GM19328 (cell line): Measurements from ENCODE around the gene PEG3.
"Not testable (repeated sequence)": the region's sequence is repeated elsewhere in the genome, so short reads cannot be mapped to it uniquely, and the experiment has no call there.

Experiments
- ATAC-seq: cut with Tn5 transposase; IDR thresholded peaks from one replicate; pipeline ENCODE4 v1.9.1; 2021; ENCODE audit warnings: mild to moderate bottlenecking, moderate library complexity; ENCODE audit not compliant: unreplicated experiment

PEG3 gene

DNA sequence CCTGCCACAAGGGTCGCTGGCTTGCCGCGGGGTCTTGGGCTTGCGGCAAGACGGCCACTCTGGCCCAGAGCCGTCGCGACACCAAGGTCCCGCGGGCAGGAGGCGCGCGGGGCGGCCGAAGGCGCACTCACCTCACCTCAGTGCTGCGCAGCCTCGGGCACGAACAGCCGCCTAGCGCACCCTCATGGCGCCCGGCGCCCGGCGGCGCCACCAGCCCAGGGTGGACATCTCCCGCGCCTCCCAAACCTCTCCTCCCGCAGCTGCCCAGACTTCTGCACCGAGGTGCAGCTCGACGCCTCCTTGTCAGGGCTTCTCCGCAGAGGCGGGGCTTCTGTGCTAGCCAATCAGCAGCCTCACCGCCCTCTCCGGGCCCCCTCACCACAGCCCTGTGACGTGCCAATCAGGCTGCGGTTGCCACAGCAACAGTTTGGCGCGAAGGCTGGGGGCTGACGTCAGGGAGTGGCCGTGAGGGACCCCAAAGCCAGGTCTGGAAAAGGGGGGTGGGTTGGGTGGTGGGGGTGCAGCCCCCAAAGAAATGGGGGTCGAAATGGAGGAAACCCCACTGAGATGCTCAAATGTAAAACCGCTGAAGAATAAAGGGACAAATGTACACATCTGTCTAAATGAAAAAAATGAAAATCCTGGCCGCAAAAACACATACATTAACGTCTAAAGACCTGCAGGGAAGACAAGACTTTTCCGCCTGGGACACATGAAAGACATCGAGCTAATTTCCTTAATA lies at the start of gene PEG3, which contains the start of gene ZIM2:
PEG3 (minus strand) TSS at position 276 of the 742 bp plus-strand sequence. CDS start 16,071 bp downstream, outside the sequence.
ZIM2 (minus strand) TSS at position 276 of the 742 bp plus-strand sequence. CDS start 16,449 bp downstream, outside the sequence.
- no peak for ATAC-seq

DNA sequence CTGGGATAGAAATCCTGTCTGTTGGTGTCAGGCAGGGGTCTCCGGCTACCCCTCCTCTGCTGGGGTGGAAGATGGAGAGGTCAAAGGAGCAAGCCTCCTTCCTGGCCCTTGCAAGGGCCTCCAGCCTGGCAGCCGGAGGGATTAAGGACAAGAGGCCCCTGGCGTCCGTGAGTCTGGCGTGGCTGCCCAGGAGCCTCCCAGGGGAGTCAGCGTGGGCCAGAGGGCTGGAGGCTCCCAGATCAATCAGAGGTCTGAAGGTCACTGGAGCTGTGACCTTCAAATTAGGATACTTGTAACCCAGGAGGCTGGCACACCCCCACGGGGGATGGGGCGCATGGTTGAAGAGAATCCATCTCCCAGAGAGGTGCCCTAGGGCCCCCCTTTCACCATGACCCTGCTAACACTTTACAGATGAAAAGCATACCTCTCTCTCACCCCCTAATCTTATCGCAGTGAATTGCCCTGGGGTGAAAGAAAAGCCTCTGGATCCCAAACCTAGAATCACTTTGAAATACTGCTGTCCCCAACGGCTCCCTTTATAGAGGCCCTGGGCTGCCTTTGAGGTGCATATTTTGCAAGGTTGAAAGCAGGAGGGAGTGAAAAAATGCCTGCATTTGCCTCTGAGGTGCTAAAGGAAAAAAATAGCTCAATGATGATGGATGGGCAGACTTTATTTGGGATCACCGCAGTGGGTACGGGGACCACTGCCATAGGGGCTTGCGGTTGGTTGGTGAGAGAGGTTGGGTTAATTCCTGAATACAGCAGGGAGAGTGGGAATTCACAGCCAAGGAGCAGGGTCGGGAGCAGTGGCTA lies 44.9 kb upstream of the PEG3 start:
- ATAC-seq: no peak

DNA sequence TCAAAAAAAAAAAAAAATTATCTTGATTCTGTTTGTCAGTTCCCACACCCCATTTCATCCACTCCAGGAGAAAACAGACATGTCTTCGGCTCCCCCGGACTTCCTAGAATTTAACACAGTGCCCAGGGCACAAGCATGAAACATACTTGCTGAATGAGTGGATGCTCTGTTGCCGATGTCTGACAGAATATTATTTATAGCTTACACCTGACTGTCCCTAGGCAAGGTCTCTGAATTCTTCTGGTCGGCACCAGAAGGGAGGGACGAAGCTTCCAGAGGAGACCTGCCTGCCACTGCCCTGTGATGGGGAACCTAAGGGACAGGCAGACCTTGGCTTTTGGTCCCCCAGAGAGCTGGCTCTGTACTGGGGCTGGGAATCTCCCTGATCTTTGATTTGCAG lies 43.9 kb upstream of the PEG3 start:
- no peak for ATAC-seq

DNA sequence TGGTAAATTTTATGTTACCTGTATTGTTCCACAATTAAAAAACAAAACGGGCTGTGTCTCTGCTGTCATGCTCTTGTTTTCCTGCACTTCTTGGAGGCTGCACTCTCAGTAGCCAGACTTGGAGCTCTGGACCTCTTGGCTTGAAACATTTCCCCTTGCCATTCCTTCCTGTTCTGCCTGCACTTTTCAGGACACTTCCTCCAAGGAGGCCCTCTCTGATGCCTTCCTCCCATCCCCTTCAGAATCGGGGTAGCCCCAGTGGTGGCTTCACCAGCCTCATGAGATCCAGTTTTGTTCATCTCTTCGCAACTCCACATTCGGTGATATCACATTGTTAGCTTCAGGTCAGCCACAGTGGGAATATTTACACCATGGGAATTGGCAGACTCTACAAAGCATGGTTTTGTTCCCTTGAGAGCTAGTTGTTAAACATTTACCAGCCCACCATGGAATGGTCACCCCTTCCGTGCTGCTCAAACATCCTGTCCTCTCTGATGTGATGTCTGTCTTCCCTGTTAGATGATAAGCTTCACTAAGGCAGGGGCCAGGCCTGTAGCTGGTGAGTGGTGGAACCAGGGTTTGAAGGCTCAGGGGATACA lies 40.2 kb upstream of the PEG3 start:
- ATAC-seq: no peak

DNA sequence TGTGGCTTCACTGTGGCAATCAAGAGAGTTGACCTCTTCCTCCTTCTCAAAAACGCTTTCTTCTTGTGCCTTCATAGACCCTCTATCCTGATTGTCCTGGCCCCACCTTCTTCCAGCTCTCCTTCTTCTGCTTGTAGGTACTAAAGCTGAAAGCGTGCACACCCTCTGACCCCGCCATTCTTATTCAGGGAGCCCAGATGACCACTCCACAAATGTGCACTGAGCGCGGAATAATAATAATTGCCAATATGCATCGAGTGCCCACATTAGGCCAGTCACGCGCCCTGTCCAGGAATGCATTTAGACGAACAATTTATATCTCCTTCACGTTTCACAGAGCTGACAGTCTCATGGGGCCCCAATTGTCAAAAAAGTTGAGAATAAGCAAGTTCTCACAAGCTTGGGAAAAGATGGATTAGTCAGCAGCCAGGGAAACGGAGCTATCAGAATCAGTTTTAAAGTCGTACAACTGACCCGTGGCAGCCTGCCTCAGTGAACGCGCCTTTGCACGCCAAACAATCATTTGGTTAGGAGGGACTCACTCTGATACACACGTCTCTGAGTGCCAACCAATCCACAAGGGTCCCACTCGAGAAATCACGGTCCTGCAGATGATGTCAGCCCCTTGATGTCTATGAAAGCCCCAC lies 36.7 kb upstream of the PEG3 start:
- ATAC-seq: no peak

DNA sequence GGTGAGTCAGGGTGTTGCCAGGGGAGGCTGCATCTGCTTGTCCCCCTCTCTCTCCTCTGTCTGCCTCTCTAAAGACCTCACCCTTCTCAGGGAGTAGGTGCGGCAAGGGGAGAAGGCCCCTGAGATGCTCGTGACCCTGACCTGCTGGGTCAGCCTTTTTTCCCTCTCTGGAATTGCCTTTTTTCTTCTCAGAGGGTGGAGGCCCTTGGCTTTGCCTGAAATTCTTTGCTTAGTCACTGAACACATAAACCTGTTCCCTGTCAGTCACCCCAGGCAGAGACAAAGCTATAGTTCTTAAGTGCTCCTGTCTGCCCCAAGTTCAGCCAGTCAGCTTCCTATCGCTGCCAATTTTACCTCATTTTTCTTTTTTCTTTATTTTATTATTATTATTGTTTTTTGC lies 35.2 kb upstream of the PEG3 start:
- no peak for ATAC-seq

DNA sequence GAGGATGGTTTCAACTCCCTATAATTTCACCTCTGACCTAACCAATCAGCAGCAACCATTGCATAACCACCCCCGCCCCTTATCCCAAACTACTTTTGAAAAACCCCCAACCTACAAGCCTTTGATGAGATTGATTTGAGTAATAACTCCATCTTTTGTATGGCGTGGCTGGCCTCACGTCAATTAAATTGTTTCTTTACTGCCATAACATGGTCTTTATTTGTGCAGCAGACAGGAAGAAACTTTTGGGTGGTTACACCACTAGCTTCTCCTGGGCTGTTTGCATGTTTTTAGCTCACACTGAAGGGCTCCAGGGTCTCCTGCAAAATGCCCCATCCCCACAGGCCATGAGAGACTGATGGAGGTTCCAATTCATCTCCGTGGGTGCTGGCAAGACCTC lies 34.0 kb upstream of the PEG3 start:
- no peak for ATAC-seq

DNA sequence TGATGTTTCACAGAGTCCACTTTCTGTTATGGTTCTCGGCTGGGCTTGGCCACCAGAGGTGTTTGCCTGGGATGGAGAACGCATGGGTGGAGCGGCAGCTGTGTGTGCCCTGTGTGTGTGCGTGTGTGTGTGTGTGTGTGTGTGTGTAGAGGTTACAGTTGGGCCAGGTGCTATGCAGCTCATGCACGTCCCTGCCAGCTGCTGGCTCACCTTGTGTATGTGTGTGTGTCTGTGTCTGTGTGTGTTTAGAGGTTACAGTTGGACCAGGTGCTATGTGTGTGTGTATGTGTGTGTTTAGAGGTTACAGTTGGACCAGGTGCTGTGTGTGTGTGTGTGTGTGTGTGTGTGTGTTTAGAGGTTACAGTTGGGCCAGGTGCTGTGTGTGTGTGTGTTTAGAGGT lies 33.0 kb upstream of the PEG3 start:
- no peak for ATAC-seq

DNA sequence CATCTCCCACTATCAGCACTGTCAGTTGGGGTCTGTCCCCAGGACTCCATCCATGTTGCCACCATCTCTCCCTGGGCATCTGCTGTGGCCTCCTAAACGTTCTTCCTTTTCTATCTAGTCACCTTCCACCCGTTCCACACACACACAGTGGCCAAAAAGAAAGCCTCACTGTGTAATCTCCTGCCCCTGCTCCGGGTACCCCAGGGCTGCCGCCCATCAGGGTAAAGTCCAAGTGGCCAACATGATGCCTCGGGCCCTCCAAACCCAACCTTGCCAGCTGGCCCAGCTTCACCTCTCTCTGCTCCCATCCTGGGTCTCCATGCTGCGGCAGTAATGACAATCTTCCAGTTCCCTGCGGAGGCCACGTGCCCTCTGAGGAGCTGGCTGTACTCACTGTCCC lies 29.4 kb upstream of the PEG3 start:
- ATAC-seq: no peak

DNA sequence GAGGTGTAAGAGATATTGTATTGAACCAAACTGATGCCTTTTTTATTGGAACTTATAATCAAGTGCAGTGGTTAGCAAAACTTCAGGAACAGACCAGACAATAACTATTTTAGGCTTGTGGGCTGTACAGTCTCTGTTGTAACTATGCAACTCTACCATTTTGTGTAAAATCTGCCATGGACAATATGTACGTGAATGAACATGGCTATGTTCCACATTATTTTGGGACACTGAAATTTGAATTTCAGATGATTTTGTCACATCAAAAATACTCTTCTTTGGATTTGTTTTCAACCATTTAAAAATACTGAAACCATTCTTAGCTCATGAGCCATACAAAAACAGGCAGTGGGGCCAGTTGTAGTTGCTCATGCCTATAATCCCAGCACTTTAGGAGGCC lies 27.9 kb upstream of the PEG3 start:
- ATAC-seq: no peak

DNA sequence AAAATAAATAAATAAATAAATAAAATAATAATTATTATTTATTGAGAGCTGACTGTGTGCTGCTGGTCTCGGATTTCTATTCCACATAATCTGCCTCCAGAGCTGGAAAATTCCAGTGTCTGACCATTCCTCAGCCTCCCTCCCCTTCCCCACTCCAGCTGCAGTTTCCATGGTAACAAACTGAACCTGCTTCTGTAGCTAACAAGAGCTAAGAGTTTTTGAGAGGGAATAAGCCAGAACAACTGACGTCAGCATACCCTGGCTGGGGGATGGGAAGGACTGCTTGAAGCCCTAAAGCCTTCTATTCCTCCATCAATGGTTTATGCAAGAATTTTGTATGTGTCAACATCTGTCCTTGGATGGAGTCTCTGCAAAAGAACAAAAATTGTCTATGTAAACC lies 26.0 kb upstream of the PEG3 start:
- ATAC-seq: no peak

DNA sequence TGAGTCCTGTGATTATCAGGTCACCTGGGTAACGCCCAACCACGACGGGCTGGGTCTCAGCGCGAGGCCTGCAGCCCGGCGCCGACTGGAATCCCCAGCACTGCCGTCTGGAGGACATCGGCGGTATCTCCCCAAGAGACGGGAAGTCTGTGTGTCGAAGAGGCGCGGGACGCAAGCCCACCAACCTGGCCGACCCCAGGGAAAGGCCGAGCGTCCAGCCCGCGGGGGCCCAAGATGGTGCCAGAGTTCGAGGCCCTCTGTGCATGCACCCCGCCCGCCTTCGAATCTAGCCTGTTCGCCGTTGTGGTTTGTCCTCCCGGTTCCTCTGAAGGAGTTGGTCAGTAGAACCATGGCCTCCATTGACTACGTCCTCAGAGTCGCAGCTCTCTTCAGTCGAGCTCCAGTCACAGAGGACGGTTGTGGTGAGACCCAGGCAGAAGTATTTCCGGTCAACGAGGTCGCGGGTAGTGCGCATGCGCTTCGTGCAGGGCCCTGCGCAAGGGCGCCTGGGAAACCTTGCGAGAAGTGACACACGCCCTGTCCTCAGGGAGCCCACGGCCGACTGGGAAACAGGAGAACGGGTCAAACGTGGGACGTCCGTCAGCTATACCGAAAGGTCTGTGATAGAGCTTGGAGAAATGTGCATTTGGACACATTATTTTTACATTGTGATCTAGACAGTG lies 24.1 kb upstream of the PEG3 start:
- ATAC-seq: no peak

DNA sequence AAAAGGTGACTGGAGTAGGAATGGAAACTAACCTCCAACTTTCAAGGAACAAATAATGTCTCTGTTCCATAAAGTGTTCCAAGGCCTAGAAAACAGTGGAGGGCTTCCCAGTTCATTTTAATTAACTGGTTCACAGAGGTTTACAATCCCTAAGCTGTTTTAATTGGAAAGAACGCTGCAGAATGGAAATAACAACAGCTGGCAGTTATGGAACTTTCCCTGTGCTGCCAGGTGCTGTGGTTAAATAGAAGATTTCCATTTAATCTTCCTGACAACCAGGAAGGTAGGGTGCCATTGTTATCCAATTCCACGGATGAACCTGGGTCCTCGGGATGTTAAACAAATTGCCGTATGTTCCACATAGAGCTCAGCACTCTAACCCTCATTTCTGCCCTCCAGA lies 22.2 kb upstream of the PEG3 start:
- ATAC-seq: no peak

DNA sequence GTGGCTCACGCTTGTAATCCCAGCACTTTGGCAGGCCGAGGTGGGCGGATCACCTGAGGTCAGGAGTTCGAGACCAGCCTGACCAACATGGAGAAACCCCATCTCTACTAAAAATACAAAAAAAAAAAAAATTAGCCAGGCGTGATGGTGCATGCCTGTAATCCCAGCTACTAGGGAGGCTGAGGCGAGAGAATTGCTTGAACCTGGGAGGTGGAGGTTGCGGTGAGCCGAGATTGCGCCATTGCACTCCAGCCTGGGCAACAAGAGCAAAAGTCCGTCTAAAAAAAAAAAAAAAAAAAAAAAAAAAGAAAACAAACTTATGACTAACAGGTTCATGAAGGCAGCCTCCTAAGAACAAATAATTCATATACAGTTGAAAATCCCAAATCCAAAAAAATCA lies 19.9 kb upstream of the PEG3 start:
- ATAC-seq: not testable (repeated sequence)

DNA sequence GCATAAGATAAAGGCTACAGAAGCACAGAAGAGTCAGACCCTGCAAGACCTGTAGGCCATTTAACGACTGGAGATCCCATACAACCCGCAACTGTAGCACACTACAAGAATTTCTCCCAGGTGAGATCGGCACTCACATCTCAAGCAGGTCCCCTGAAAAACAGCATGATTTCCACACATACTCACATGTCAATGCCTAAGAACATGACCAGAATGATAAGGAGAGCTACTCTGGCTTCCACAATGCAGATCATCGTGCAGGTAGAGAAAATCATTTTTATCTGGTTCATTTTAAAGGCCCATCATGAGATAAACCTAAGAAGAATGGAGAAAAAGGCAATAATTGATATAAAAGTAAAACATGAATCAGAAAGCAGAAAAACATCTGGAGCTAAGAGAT lies 17.5 kb upstream of the PEG3 start:
- ATAC-seq: no peak

DNA sequence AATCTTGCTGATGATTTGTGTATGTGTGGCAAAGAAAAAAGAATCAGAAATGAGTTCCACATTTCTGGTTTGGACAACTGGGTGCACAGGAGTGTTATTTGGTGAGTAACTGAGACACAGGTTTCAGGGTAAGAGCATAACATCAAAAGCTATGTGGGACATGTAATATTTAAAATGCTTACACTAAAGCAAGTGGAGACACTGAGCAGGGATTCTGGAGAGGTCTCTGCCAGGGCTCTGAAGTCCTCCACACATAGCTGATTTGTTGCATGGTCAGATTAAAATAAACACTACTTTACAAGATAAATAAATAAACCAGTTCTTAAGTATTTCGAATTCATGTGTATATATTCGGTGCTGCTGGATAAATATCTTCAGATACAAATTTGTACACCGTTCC lies 16.3 kb upstream of the PEG3 start:
- ATAC-seq: no peak

DNA sequence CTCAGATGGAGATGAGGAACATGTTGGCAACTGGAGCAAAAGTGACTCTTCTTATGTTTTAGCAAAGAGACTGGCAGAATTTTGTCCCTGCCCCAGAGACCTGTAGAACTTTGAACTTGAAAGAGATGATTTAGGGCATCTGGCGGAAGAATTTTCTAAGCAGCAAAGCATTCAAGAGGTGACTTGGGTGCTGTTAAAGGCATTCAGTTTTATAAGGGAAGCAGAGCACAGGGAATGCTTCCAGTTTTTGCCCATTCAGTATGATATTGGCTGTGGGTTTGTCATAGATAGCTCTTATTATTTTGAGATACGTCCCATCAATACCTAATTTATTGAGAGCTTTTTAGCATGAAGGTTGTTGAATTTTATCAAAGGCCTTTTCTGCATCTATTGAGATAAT lies 11.8 kb upstream of the PEG3 start:
- not testable (repeated sequence) for ATAC-seq

DNA sequence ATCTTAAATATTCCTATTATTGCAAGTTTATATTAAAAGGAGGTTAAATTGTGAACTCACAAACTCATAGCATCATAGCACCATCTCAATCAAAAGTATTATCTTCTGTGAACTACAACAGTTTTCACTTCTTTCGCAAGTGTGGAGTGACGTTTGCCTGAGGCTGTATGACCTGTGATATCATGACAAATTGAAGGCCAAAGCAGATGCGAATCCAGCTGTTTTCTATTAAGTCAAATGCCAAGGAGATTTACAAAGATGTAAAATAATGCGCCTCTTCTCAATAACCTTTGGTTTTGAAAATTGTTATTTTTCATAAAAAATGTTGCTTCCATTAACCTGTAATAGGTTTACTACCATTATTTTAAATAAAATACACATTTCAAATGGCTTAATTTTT lies 7.6 kb upstream of the PEG3 start:
- no peak for ATAC-seq

DNA sequence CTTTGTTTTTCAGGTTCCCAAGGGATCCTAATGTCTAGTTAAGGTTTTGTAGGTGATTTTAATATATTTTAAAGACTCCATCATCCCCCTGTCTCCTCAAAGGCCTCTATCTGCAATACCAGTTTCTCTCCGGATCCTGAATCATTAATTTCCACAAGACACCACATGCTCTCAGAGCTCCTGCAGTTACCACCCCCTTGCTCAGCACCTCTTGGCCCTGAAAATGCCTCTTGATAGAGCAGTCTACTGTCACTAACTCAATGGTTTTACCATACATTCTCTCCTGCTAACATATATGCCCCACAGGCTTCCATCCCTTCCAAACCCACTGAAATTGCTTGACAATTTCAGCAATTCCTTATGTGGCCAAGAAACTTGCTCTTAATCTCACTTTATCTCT lies 1.9 kb upstream of the PEG3 start:
- ATAC-seq: no peak

DNA sequence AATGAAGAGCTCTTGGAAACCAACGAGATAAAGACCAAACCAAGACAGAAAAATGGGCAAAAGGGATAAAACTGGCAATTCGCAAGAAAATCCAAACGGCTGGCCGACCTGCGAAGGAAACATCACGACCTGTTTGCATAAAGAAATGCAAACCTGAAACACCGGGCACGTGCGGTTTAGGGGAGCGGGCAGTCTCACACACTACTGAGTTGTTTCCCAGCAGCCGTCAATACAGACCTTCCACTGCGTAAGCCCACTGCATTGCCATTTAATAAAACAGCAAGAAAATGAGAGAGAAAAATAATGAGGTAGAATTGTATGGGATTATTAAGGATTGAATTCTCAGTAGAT lies 642 bp upstream of the PEG3 start:
- ATAC-seq: no peak
